ENCODE results near the gene PTPN12. TPM values are rescaled to one million over a fixed set of nuclear protein-coding genes. Genes with fewer than 3 reads are reported as not detected.
"Not testable (repeated sequence)": the region's sequence is repeated elsewhere in the genome, so short reads cannot be mapped to it uniquely, and the experiment has no call there.

PTPN12 gene
- total RNA-seq, 1 donor = 17.0 TPM

- DNase-seq (ENCODE audit: low read depth in 2 of 3, low spot score in 2 of 3) = peak; percentile 16 to 60 (median 26)
These were observed 734 bp downstream of the PTPN12 start for GRCh38 chr7:77537778-77538280.

- peak in 1 of 3 donors; percentile 24 for DNase-seq (ENCODE audit: low read depth in 2 of 3, low spot score in 2 of 3)
These were observed 1.5 kb downstream of the PTPN12 start for GRCh38 chr7:77538281-77539212.

DNA sequence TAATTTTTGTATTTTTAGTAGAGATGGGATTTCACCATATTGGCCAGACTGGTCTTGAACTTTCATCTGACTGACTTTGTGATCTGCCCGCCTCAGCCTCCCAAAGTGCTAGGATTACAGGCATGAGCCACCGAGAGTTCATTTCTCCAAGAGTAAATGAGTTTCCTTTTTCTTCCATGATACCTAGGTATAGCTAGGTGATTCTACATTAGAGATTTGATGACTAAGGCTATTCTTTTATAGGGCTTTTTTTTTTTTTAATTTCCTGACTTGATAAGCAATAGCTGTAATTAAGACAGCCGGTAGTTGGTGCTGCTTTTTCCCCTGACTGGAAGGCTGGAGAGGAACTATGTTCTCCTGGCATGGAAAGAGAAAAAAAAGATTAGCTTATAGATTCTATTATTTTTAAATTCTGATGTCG lies 3.3 kb downstream of the PTPN12 start:
- no peak for DNase-seq (ENCODE audit: low read depth in 2 of 3, low spot score in 2 of 3)

GRCh38 chr7:77540993-77541392 lies 3.9 kb downstream of the PTPN12 start:
- not testable (repeated sequence) for DNase-seq (ENCODE audit: low read depth in 2 of 3, low spot score in 2 of 3)

DNA sequence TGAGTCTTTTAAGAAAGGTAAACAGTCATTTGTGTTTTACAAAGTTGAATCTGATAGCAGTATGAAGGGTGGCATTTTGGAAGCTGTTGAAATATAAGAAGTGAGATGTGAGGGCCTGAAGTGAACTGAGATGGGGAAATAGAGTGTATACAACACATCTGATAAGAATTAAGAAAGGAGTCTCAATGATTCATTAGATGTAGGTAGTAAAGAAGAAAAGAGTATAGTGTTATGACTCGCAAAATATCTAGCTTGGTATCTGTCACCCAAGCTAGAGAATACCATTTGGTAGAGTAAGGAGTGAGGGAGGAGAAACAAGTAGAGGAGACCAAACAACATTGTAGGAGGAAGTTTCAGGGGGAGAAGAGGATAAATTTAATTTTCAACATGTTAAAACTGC lies 5.3 kb downstream of the PTPN12 start:
- DNase-seq (ENCODE audit: low read depth in 2 of 3, low spot score in 2 of 3) = no peak

- no peak for DNase-seq (ENCODE audit: low read depth in 2 of 3, low spot score in 2 of 3)
These were observed 5.8 kb downstream of the PTPN12 start for GRCh38 chr7:77542895-77543294.

- no peak for DNase-seq (ENCODE audit: low read depth in 2 of 3, low spot score in 2 of 3)
These were observed 6.8 kb downstream of the PTPN12 start for GRCh38 chr7:77543910-77544309.

GRCh38 chr7:77544518-77544917 lies 7.4 kb downstream of the PTPN12 start:
- no peak for DNase-seq (ENCODE audit: low read depth in 2 of 3, low spot score in 2 of 3)

DNA sequence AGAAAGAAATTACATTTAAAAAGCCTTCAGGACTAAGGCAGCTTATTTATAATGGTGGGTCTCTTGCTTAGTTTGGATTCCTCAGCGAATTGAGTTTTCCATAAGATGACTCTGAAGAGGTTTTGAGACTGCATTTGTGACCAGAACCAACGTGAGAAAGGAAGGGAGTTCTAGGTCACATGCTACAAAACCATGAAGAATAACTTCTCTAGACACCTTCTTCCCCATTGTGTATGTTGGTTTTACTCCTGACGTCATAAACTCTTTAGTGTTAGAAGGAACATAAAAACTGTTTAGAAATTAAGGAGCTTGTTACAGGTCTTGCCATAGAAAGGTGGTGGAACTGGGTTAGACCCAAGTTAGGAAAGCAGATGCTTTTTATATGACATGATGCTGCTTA lies 11.1 kb downstream of the PTPN12 start:
- DNase-seq (ENCODE audit: low read depth in 2 of 3, low spot score in 2 of 3) = peak in 1 of 3 donors; percentile 30

GRCh38 chr7:77549106-77549870 lies 12.2 kb downstream of the PTPN12 start:
- no peak for DNase-seq (ENCODE audit: low read depth in 2 of 3, low spot score in 2 of 3)

GRCh38 chr7:77550586-77550985 lies 13.5 kb downstream of the PTPN12 start:
- DNase-seq (ENCODE audit: low read depth in 2 of 3, low spot score in 2 of 3) = no peak

GRCh38 chr7:77553123-77553522 lies 16.0 kb downstream of the PTPN12 start:
- no peak for DNase-seq (ENCODE audit: low read depth in 2 of 3, low spot score in 2 of 3)

GRCh38 chr7:77558284-77558967 lies 21.3 kb downstream of the PTPN12 start:
- no peak for DNase-seq (ENCODE audit: low read depth in 2 of 3, low spot score in 2 of 3)

DNA sequence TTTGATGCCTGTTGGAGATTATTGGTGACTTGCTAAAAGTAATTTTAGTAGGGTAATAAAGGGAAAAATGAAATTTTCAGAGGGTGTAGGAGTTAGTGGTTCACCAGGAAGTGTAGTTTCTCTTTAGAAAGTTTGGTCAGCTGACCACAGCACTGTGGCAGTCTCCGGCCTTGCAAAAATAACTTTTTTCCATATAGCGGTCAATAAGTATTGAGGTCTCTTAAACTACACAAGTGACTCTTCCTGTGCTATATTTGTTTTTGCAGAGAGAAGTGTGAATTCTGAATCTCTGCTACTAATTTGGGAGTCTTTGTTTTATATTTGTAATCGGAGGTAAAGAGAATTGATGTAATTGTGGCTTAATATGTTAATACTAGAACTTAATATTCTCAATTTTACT lies 24.3 kb downstream of the PTPN12 start:
- DNase-seq (ENCODE audit: low read depth in 2 of 3, low spot score in 2 of 3) = no peak

DNA sequence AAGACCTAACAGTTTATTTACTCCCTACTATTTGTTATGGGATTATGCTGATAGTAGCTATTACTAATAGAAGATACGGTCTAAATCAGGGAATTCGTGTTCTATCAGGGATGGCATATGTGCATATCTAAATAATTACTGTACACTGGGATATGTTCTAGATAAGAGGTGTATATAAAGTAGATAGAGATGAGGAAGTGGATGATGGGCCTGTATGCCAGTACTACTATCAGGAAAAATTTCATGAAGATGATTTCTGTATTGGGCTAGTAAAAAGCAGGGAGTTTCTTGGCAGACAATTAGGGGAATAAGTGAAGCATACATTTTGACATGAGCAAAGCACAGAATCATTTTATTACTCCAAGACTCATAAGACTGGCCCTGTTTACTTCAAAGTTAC lies 26.2 kb downstream of the PTPN12 start:
- no peak for DNase-seq (ENCODE audit: low read depth in 2 of 3, low spot score in 2 of 3)

DNA sequence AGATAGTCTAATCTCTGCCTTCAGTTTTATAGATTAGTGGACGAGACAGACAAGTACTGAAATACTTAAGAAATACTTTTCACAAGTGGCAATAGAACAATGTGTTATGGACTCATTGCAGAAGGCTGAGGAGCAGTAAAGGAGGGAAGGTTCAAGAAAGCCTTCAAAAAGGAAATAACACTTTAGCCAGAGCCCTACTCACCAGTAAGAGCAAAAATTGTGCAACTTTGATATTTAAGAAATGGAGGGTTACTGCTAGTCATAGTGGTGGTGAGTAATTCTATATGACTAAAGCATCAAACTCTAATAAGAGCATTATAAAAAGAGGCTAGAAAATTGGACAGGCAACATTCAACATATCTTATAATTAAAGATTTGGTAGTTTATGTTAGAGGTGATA lies 28.8 kb downstream of the PTPN12 start:
- DNase-seq (ENCODE audit: low read depth in 2 of 3, low spot score in 2 of 3) = no peak

- DNase-seq (ENCODE audit: low read depth in 2 of 3, low spot score in 2 of 3) = no peak
These were observed 29.3 kb downstream of the PTPN12 start for GRCh38 chr7:77566421-77566820.

DNA sequence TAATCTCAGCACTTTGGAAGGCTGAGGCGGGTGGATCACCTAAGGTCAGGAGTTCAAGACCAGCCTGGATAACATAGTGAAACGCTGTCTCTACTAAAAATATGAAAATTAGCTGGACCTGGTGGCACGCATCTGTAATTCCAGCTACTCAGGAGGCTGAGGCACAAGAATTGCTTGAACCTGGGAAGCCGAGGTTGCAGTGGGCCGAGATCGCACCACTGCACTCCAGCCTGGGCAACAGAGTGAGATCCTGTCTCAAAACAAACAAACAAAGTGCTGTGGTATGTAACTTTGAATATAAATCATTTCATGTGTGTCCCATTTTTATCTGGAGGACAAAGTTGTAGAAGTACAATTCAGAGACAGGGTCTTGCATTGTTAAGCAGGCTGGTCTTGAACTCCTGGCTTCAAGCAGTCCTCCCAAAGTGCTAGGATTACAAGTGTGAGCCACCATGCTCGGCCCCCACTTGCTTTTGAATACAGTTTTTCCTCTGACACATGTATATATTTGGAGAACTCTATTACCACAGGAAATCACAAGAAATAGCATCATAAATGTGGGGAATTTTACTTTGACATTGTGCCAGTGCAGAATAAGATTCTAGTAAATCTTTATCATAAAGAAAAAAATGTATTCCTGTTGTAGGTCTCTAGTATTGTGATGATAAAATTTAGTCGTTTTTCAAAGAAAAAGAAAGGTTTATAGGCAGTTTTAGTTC lies 32.6 kb downstream of the PTPN12 start:
- no peak for DNase-seq (ENCODE audit: low read depth in 2 of 3, low spot score in 2 of 3)

GRCh38 chr7:77570330-77571011 lies 33.4 kb downstream of the PTPN12 start:
- DNase-seq (ENCODE audit: low read depth in 2 of 3, low spot score in 2 of 3) = peak in 2 of 3 donors; percentile 22 to 52

GRCh38 chr7:77571801-77572200 lies 34.7 kb downstream of the PTPN12 start:
- no peak for DNase-seq (ENCODE audit: low read depth in 2 of 3, low spot score in 2 of 3)
